Breast epithelium (tissue), 3 donors: ENCODE measurements around the gene PDSS2.

Experiments
- POLR2A ChIP-seq: fragments of 450-650 bp; IDR thresholded peaks from one replicate; pipeline ENCODE4 v1.6.1; 2016; ENCODE audit warnings: antibody characterized with exemption, mild to moderate bottlenecking, moderate library complexity
- POLR2AphosphoS5 ChIP-seq, 3 donors: sonication (generic); formaldehyde crosslinking; IDR thresholded peaks; one replicate each; pipeline ENCODE4 v1.6.1; 2017; ENCODE audit warnings: antibody characterized with exemption in 3 of 3
- TF ChIP-seq, protein P1 (sequence below), 3 donors: fragments of 450-650 bp; IDR thresholded peaks; one replicate each; pipeline ENCODE4 v1.5.1; 2016 to 2017; ENCODE audit warnings: antibody characterized with exemption in 3 of 3, mild to moderate bottlenecking in 3 of 3, moderate library complexity in 3 of 3

DNA sequence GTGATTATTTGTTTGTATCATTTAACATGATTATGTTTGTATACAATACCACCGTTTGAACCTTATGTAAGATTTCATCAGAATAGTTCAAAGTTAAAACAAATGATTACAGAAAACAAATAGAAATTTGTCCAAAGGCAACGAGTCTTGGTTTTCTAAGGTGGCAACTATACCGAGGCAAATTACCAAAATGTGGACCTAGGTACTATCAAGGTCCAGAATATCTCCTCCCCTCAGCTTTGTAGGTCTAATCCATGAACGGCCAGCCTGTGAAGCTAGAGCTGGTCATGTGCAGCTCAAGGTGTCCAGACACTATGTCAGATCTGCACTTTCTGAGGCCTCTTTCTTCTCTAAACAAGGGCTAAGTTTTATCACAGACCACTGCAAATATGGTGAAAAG lies 192.4 kb downstream of the PDSS2 start:
- TF ChIP-seq, protein P1, sequence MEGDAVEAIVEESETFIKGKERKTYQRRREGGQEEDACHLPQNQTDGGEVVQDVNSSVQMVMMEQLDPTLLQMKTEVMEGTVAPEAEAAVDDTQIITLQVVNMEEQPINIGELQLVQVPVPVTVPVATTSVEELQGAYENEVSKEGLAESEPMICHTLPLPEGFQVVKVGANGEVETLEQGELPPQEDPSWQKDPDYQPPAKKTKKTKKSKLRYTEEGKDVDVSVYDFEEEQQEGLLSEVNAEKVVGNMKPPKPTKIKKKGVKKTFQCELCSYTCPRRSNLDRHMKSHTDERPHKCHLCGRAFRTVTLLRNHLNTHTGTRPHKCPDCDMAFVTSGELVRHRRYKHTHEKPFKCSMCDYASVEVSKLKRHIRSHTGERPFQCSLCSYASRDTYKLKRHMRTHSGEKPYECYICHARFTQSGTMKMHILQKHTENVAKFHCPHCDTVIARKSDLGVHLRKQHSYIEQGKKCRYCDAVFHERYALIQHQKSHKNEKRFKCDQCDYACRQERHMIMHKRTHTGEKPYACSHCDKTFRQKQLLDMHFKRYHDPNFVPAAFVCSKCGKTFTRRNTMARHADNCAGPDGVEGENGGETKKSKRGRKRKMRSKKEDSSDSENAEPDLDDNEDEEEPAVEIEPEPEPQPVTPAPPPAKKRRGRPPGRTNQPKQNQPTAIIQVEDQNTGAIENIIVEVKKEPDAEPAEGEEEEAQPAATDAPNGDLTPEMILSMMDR (IDR thresholded peaks at IDR 0.05): no peak
- TF ChIP-seq POLR2A (no peak), POLR2AphosphoS5 (IDR thresholded peaks at IDR 0.05) (no peak)
